IPS-NIHi7 (cell line): ENCODE data around the gene ATE1.
"Not testable (repeated sequence)": the region's sequence is repeated elsewhere in the genome, so short reads cannot be mapped to it uniquely, and the experiment has no call there.

Experiments
- DNase-seq: peaks from one replicate; pipeline ENCODE4 v3.0.0; 2012; ENCODE audit warnings: mixed read lengths; ENCODE audit errors: extremely low spot score

The ATE1 gene

GRCh38 chr10:121739114-121739513 lies 188.7 kb downstream of the ATE1 start:
- DNase-seq: no peak

GRCh38 chr10:121736315-121737130 lies 191.3 kb downstream of the ATE1 start:
- DNase-seq: no peak

GRCh38 chr10:121735263-121735662 lies 192.6 kb downstream of the ATE1 start:
- no peak for DNase-seq

DNA sequence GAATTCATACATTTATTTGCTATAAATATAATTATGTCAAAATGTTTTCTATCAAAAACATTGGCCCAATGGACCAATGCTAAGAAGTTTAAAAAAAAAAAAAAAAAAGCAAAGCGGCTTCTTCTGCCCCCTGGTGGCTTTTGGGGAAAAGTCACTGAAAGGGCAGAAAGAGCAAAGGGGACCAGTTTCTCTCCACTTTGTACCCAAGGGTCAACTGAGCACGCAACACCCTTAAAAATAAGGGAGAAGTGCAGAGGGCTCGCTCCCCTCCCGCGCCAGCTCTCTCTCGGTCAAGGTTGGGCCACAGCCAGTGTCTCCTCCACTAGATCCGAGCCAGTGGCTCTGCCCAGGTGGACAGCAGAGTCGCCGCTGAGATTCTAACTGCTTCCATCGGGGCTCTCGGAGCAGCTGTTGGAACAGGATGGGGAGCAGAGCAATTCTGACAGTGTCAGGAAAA lies 193.2 kb downstream of the ATE1 start:
- DNase-seq: peak; percentile 69

GRCh38 chr10:121732656-121733445 lies 195.0 kb downstream of the ATE1 start:
- DNase-seq: peak; percentile 50

DNA sequence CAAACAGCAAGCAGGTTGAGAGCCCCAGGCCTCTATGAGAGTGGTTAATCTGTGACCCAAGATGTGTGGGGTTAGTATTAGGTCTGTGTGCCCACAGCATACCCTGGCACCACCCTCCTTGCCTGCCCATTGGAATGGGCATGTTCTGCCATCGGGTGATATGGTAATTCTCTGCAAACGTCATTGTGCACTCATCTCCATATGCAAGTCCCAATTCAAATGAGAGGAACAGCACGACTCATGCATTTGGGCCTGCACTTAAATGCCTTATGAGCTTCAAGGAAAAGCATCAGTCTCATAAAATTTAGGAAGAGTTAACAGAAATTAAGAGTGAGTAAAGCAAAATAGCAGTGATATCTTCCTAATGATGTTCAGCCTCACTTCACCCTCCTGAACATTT lies 195.7 kb downstream of the ATE1 start:
- DNase-seq: no peak

- no peak for DNase-seq
Measured at GRCh38 chr10:121724282-121724681, 203.5 kb downstream of the ATE1 start.

- DNase-seq: no peak
Measured at GRCh38 chr10:121722665-121723064, 205.2 kb downstream of the ATE1 start.

DNA sequence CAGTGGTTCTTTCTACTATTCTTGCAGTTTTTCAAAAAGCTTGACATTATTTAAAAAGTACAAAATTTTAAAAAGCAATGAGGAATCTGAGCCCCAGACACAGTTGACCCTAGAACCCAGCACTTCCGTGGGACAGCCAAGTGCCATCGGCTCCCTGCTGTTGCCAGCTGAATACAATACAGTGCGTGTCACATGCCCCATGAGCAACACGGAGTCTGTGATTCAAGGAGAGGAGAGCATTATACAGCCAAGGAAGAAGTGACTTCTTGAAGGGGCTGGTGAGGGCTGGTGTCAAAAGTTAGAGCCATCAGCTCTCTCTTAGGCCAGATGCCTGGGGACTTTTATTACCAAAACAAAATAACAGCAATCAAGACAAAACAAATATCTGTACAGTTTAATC lies 206.6 kb downstream of the ATE1 start:
- no peak for DNase-seq

DNA sequence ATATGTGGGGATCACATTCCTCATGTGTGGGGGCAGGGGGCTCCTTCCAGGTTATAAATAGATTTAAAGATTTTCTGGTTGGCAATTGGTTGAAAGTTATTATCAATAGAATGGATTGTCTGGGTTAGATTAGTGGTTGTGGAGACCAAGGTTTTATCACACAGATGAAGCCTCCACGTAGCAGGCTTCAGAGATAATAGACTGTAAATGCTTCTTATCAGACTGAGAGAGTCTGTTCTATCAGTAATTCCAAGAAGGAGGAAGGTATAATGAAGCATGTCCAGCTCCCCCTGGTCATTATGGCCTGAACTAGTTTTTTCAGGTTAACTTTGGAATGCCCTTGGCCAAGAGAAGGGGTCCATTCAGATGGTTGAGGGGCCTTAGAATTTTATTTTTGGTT lies 211.9 kb downstream of the ATE1 start:
- no peak for DNase-seq

DNA sequence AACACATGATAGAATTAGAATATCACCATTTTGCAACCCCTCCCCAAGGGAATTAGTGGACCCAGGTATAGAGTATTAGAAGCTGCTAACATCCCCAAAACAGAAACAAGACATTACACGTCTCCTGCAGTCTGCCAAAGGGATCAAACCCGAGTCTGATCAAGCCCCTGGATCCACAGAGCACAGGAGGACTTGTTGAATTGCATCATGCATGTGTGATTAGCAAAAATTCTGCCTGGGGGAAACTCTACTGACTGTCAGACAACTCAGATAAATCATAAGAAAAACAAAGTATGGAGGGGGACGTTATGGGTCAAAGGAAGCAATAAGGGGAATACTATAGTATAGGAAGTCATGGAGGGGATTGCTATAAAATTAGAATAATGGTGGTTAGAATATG lies 212.8 kb downstream of the ATE1 start:
- no peak for DNase-seq

DNA sequence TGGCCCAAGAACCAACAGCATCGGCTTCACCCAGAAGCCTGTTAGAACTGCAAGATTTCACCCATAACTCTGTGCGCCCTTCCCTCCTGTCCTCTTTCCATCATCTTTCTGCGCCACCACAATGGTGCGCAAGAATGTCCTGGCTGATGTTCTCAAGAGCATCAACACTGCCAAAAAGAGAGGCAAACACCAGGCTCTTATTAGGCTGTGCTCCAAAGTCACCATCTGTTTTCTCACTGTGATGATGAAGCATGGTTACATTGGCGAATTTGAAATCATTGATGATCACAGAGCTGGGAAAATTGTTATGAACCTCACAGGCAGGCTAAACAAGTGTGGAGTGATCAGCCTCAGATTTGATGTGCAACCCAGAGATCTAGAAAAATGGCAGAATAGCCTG lies 214.3 kb downstream of the ATE1 start:
- DNase-seq: no peak

- no peak for DNase-seq
Measured at GRCh38 chr10:121710971-121711370, 216.9 kb downstream of the ATE1 start.

GRCh38 chr10:121710207-121710606 lies 217.6 kb downstream of the ATE1 start:
- DNase-seq: no peak

- no peak for DNase-seq
Measured at GRCh38 chr10:121709675-121710073, 218.2 kb downstream of the ATE1 start.

DNA sequence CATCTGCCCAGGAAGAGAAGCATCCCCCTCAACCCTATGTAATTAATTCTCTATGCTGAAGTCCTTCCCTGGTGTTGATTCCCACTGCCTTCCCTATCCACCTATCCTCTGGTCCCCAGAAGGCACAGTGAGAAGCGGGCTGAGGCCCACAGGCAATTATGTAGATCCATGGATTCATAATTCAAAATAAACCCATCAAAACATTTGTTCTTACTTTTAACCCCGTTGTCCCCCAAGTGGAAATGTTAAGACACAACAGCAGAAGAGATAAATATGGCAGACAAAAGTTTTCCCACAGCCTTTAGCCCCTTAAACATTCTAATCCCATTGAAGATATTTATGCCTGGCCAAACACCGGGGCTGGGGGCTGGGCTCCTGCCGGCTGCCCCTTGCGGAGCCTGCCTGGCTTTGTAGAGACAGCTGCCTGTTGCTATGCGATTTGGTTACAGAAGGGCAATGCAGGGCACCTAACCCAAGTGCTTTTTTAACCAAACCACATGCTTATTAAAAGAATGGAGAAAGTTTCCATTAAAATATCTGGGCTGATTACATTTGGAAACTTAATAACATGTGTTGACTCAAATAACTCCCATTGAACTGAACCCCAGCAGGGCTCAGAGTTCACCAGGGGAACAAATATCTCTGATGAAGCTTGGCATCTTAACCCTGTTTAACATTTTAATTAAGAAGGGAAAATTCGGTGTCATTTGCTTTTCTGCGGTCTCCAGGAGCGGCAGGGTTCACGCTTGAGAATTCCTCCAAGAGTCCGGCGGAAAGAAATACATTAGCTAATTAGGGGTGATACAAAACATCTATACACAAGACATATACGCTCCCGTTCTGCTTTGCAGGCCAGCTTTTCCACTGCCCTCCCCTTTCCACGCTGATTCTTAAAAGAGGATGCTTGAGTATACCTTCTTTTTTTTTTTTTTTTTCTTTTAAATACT lies 218.8 kb downstream of the ATE1 start:
- DNase-seq: peak; percentile 58

- no peak for DNase-seq
Measured at GRCh38 chr10:121702351-121703320, 225.2 kb downstream of the ATE1 start.

DNA sequence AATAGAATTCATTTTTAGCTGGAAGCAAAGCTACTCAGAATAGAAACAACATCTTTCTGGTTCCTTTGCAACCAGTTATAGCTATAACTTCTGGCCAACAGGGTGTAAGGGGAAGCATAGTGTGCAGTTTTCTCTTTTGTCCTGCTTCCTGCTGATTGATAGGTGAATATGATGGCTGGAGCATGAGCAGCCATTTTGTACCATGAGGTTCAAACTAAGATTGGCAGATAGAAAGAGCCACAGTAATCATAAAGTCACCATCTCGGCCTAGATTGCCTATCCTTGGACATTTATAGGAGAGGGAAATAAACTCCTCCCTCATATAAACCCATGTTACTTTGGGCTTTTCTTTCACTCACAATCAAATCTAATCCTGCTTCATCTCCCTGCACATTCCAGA lies 227.4 kb downstream of the ATE1 start:
- DNase-seq: no peak

DNA sequence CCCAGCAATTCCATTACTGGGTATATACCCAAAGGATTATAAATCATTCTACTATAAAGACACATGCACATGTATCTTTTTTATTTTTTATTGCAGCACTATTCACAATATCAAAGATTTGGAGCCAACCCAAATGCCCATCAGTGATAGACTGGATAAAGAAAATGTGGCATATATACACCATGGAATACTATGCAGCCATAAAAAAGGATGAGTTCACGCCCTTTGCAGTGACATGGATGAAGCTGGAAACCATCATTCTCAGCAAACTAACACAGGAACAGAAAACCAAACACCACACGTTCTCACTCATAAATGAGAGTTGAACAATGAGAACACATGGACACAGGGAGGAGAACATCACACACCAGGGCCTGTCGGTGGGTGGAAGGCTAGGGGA lies 228.1 kb downstream of the ATE1 start:
- not testable (repeated sequence) for DNase-seq

GRCh38 chr10:121698902-121699301 lies 228.9 kb downstream of the ATE1 start:
- DNase-seq: no peak

DNA sequence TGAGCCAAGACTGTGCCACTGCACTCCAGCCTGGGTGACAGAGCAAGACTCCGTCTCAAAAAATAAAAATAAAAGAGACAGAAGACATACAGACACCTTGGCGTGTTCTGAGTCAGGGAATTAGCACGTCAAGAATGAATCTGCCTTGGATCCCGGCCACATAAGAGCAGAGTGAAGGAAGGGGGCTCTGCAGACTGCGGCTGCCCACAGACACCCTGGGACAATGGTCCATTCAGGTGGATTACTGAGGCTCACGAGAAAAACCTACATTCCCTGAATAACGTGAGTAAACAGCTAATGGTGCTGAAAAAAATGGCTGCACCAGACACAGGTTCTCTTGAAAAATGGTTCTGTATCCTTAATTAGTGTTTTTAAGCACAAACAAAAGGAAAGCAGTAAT lies 229.5 kb downstream of the ATE1 start:
- no peak for DNase-seq
